Bone marrow (tissue), 2 donors: ENCODE data around the gene SDR39U1.
A peak's percentile ranks its signal among the peaks of the same experiment; 100 is the strongest.

Experiments
- DNase-seq, 2 donors: peaks; one replicate each; lab custom pipeline; 2025; lab: John Stamatoyannopoulos, UW

Gene SDR39U1

DNA sequence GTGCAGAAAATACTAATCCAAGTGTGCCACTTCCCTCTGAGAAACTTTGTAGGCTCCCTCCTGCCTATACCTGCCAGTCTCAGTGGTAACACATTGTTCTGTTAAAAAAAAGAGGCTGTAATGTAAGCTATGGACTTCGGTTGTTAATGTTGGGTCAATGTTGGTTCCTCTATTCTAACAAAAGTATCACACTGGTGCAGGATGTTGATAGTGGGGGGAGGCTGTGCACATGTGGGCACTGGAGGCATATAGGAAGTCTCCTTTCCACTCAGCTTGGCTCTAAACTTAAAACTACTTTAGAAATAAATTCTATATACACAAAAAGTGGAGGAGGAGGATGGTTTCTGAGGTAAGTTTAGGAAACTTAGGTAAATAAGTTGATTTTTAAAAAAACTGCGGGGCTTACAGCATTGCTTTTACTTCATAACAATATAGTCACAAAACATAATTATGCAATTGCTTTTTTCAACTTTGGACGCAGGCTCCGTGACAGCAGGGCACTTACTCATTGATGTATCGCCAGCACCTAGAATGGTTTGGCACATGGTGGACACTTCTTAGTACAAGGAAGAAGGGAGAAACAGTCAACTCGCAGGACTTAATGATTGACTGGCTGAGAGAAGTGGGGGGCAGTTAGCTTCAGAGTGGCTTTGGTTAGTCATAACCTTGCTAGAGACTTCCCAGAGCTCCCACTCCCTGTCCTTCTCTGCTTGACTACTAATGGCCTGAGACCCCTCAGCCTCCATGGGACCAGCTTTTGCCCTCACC, 51.7 kb downstream of the SDR39U1 start:
- peak in 1 of 2 donors; percentile 73 for DNase-seq
